GM12891 (cell line): ENCODE measurements around the gene FLRT1.

Experiments
- PAX5 ChIP-seq: IDR thresholded peaks from 2 replicates; pipeline ENCODE4 v1.6.1; 2011; ENCODE audit warnings: low read length, moderate library complexity, mild to moderate bottlenecking; ENCODE audit not compliant: insufficient read depth, severe bottlenecking
- POLR2A ChIP-seq: IDR thresholded peaks from 2 replicates; pipeline ENCODE4 v1.6.1; 2011; ENCODE audit warnings: low read depth, low read length, control low read depth
- POLR2AphosphoS5 ChIP-seq: IDR thresholded peaks from 2 replicates; pipeline ENCODE4 v1.6.1; 2011; ENCODE audit warnings: low read depth, low read length, control low read depth
- SPI1 ChIP-seq: IDR thresholded peaks from 2 replicates; pipeline ENCODE4 v1.6.1; 2011; ENCODE audit warnings: low read depth, low read length, control low read depth
- TAF1 ChIP-seq: IDR thresholded peaks from 2 replicates; pipeline ENCODE4 v1.6.1; 2011; ENCODE audit warnings: low read depth, low read length, control low read depth

DNA sequence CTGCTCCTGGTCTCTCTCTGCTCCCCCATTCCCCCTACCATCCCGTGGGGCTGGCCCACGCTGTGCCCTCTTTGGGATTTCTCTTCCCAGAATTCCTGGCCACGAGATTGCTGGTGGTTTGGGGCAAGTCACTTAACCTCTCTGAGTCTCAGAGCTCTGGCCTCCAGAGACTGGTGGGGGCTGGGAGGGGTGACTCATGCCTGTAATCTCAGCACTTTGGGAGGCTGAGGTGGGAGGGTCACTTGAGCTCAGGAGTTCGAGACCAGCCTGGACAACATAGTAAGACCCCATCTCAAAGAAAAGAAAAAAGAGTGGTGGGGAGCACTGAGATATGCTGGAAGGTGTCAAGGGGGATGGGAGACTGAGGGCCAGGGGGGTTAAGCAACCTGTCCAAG lies 31.1 kb upstream of the FLRT1 start:
- TF ChIP-seq POLR2A (no peak), TAF1 (no peak), SPI1 (no peak), POLR2AphosphoS5 (no peak), PAX5 (no peak)
